Measurements from ENCODE around the gene MUC16. TPM values are rescaled to one million over a fixed set of nuclear protein-coding genes. Genes with fewer than 3 reads are reported as not detected.

Gene MUC16
- polyA plus RNA-seq, 1 donor from 2014 or later: not detected

DNA sequence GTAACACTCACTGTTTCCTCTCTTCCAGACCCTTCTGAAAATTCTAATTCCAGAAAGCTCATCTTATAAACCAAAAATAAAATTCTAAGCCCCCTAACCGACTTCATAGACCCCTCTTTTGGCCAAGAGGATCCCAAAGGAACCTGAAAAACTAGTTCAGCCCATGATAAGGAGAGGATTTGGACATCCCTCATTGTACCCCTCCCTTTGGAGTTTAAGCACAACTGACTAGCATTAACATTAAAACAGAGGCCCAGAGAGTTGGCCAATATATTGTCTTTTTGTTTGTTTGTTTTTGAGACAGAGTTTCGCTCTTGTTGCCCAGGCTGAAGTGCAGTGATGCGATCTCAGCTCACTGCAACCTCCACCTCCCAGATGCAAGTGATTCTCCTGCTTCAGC lies 34.2 kb upstream of the MUC16 start:
- no peaks in the 10 kb centered on the region for H3K9me2 ChIP-seq (ENCODE audit: insufficient read depth, low read length)
- TF ChIP-seq RAD21 (conservative IDR thresholded peaks at IDR 0.05): no peak
- TF ChIP-seq TAF1 (IDR thresholded peaks at IDR 0.05; ENCODE audit: low read depth): no peak
- TF ChIP-seq EP300 (conservative IDR thresholded peaks at IDR 0.05; ENCODE audit: poor library complexity, severe bottlenecking): no peak
- no peak for TF ChIP-seq MXI1 (conservative IDR thresholded peaks at IDR 0.05; ENCODE audit: poor library complexity, severe bottlenecking)
- TF ChIP-seq, protein P1, sequence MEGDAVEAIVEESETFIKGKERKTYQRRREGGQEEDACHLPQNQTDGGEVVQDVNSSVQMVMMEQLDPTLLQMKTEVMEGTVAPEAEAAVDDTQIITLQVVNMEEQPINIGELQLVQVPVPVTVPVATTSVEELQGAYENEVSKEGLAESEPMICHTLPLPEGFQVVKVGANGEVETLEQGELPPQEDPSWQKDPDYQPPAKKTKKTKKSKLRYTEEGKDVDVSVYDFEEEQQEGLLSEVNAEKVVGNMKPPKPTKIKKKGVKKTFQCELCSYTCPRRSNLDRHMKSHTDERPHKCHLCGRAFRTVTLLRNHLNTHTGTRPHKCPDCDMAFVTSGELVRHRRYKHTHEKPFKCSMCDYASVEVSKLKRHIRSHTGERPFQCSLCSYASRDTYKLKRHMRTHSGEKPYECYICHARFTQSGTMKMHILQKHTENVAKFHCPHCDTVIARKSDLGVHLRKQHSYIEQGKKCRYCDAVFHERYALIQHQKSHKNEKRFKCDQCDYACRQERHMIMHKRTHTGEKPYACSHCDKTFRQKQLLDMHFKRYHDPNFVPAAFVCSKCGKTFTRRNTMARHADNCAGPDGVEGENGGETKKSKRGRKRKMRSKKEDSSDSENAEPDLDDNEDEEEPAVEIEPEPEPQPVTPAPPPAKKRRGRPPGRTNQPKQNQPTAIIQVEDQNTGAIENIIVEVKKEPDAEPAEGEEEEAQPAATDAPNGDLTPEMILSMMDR (IDR thresholded peaks at IDR 0.05; ENCODE audit: poor library complexity, severe bottlenecking): no peak
- TF ChIP-seq POLR2AphosphoS5 (IDR thresholded peaks at IDR 0.05): no peak
- TF ChIP-seq EZH2 (IDR thresholded peaks at IDR 0.05; ENCODE audit: borderline replicate concordance, insufficient read depth, low read length, poor library complexity, severe bottlenecking): no peak

GRCh38 chr19:9043524-9043923 lies 33.3 kb upstream of the MUC16 start:
- H3K4me2 ChIP-seq (ENCODE audit: low read length): no peak overlapping the region
- no peaks in the 10 kb centered on the region for H4K20me1 ChIP-seq (ENCODE audit: insufficient read depth)
- H3K9ac ChIP-seq (ENCODE audit: low read length): no peak overlapping the region
- no peak overlapping the region for H2AFZ ChIP-seq (ENCODE audit: low read depth, low read length)
- no peak overlapping the region for H3K4me3 ChIP-seq (ENCODE audit: low read length)
- no peak overlapping the region for H3K27ac ChIP-seq (ENCODE audit: low read length)
- TF ChIP-seq EP300 (conservative IDR thresholded peaks at IDR 0.05; ENCODE audit: poor library complexity, severe bottlenecking) (no peak), EZH2 (IDR thresholded peaks at IDR 0.05; ENCODE audit: borderline replicate concordance, insufficient read depth, low read length, poor library complexity, severe bottlenecking) (no peak), MXI1 (conservative IDR thresholded peaks at IDR 0.05; ENCODE audit: poor library complexity, severe bottlenecking) (no peak), TAF1 (IDR thresholded peaks at IDR 0.05; ENCODE audit: low read depth) (no peak), RAD21 (conservative IDR thresholded peaks at IDR 0.05) (no peak), POLR2AphosphoS5 (IDR thresholded peaks at IDR 0.05) (no peak), REST (IDR thresholded peaks at IDR 0.05; ENCODE audit: borderline replicate concordance) (no peak), SMC3 (conservative IDR thresholded peaks at IDR 0.05; ENCODE audit: poor library complexity) (no peak)
- TF ChIP-seq, protein P1 (IDR thresholded peaks at IDR 0.05; ENCODE audit: poor library complexity, severe bottlenecking): no peak
- no peaks in the 10 kb centered on the region for H3K9me3 ChIP-seq (ENCODE audit: low read length)
- no peaks in the 10 kb centered on the region for H3K27me3 ChIP-seq (ENCODE audit: insufficient read depth, low read depth, low read length)
- no peaks in the 10 kb centered on the region for H3K9me2 ChIP-seq (ENCODE audit: insufficient read depth, low read length)
- H3K36me3 ChIP-seq (ENCODE audit: insufficient read depth, low read length): no peaks in the 10 kb centered on the region
- H3F3A ChIP-seq (ENCODE audit: insufficient read depth, low read length, poor library complexity, severe bottlenecking): no peaks in the 10 kb centered on the region
- H3K79me2 ChIP-seq (replicated peaks; ENCODE audit: insufficient read depth, low read length): no peaks in the 10 kb centered on the region

More for the DNA sequence above, 34.2 kb upstream of the MUC16 start:
- H4K20me1 ChIP-seq (ENCODE audit: insufficient read depth): no peaks in the 10 kb centered on the region
- no peaks in the 10 kb centered on the region for H3K36me3 ChIP-seq (ENCODE audit: insufficient read depth, low read length)
- H3K79me2 ChIP-seq (replicated peaks; ENCODE audit: insufficient read depth, low read length): no peaks in the 10 kb centered on the region
- H3K9ac ChIP-seq (ENCODE audit: low read length): no peak overlapping the region
- H3K4me2 ChIP-seq (ENCODE audit: low read length): no peak overlapping the region
- H2AFZ ChIP-seq (ENCODE audit: low read depth, low read length): no peak overlapping the region
- H3K9me3 ChIP-seq (ENCODE audit: low read length): no peaks in the 10 kb centered on the region
- no peaks in the 10 kb centered on the region for H3K27me3 ChIP-seq (ENCODE audit: insufficient read depth, low read depth, low read length)
- H3K27ac ChIP-seq (ENCODE audit: low read length): no peak overlapping the region
- H3K4me3 ChIP-seq (ENCODE audit: low read length): no peak overlapping the region
- H3F3A ChIP-seq (ENCODE audit: insufficient read depth, low read length, poor library complexity, severe bottlenecking): no peaks in the 10 kb centered on the region

Measured in neural cell (in vitro differentiated cells).